Measurements from ENCODE around the gene STOX2.
"Not testable (repeated sequence)": the region's sequence is repeated elsewhere in the genome, so short reads cannot be mapped to it uniquely, and the experiment has no call there.

STOX2 gene

GRCh38 chr4:183936574-183937345 lies 31.7 kb downstream of the STOX2 start:
- no peak for DNase-seq (ENCODE audit: low spot score)

- no peak for DNase-seq (ENCODE audit: low spot score)
Measured at GRCh38 chr4:183940864-183941263, 35.8 kb downstream of the STOX2 start.

- DNase-seq (ENCODE audit: low spot score): no peak
Measured at GRCh38 chr4:183941964-183942363, 36.9 kb downstream of the STOX2 start.

- DNase-seq (ENCODE audit: low spot score): no peak
Measured at GRCh38 chr4:183945741-183946140, 40.6 kb downstream of the STOX2 start.

- no peak for DNase-seq (ENCODE audit: low spot score)
Measured at GRCh38 chr4:183950536-183950935, 45.4 kb downstream of the STOX2 start.

GRCh38 chr4:183952652-183953051 lies 47.5 kb downstream of the STOX2 start:
- DNase-seq (ENCODE audit: low spot score): not testable (repeated sequence)

GRCh38 chr4:183959319-183960045 lies 54.4 kb downstream of the STOX2 start:
- no peak for DNase-seq (ENCODE audit: low spot score)

GRCh38 chr4:183960046-183960420 lies 54.9 kb downstream of the STOX2 start:
- no peak for DNase-seq (ENCODE audit: low spot score)

GRCh38 chr4:183960962-183961541 lies 55.9 kb downstream of the STOX2 start:
- DNase-seq (ENCODE audit: low spot score): no peak

- DNase-seq (ENCODE audit: low spot score): no peak
Measured at GRCh38 chr4:183961795-183962194, 56.7 kb downstream of the STOX2 start.

GRCh38 chr4:183962419-183962818 lies 57.3 kb downstream of the STOX2 start:
- DNase-seq (ENCODE audit: low spot score): no peak

- no peak for DNase-seq (ENCODE audit: low spot score)
Measured at GRCh38 chr4:183966371-183966770, 61.3 kb downstream of the STOX2 start.

- no peak for DNase-seq (ENCODE audit: low spot score)
Measured at GRCh38 chr4:183967266-183967665, 62.2 kb downstream of the STOX2 start.

- DNase-seq (ENCODE audit: low spot score): no peak
Measured at GRCh38 chr4:183968502-183968901, 63.4 kb downstream of the STOX2 start.

GRCh38 chr4:183968931-183969330 lies 63.8 kb downstream of the STOX2 start:
- no peak for DNase-seq (ENCODE audit: low spot score)

- no peak for DNase-seq (ENCODE audit: low spot score)
Measured at GRCh38 chr4:183969596-183969995, 64.5 kb downstream of the STOX2 start.

GRCh38 chr4:183971929-183972490 lies 66.9 kb downstream of the STOX2 start:
- DNase-seq (ENCODE audit: low spot score): no peak

GRCh38 chr4:183977707-183978106 lies 72.6 kb downstream of the STOX2 start:
- no peak for DNase-seq (ENCODE audit: low spot score)

- DNase-seq (ENCODE audit: low spot score): no peak
Measured at GRCh38 chr4:183984566-183984965, 79.5 kb downstream of the STOX2 start.

- no peak for DNase-seq (ENCODE audit: low spot score)
Measured at GRCh38 chr4:183985786-183986185, 80.7 kb downstream of the STOX2 start.

GRCh38 chr4:183986291-183986970 lies 81.3 kb downstream of the STOX2 start:
- DNase-seq (ENCODE audit: low spot score): no peak

Measured in hematopoietic multipotent progenitor cell treated with erythropoietin and hydrocortisone succinate and interleukin-3 and kit ligand, for 17 days (in vitro differentiated cells).